ENCODE data around the gene ZFP92.

The ZFP92 gene

DNA sequence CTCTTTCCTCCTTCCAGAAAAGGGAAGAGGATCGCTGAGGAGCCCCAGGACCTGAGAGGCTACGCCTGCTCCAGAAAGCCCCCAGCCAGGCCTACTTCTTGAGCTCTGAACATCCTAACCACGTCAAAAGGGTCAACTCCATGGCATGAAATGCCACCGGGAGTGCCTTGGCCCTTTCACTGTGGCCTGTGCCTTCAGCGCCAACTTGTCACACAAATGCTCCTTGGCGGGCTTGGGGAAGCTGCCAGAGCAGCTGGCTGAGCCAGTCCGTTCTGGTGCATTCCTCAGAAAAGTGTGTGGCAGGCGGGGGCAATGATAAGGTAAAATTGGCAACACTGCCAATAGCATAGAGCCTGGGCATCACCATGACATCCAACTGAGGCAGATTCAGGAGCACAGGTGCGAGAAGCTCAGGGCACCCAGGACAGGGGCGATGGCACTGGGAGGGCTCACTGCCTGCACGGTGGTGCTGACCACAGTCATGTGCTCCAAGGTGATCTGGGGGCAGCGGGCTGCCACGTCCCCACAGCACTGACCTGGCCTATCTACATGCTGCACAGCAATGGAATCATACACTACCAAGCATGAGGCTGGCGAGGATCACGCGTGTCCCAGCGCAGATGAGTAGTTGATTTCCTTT lies 46.7 kb downstream of the ZFP92 start:
- no peak for DNase-seq

DNA sequence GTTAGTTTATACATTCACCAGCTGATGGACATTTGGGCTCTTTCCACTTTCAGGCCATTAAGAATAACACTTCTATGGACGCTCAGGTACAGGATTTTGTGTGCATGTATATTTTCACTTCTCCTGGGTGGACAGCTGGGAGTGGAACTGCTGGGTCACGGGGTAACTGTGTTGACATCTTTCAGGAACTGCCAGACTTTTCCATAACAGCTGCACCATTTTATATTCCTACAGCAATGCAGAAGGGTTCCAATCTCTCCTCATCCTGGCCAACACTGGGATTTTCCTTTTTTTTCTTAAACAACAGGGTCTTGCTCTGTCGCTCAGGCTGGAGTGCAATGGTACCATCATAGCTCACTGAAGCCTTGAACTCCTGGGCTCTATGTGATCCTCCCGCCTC lies 47.2 kb downstream of the ZFP92 start:
- no peak for DNase-seq

DNA sequence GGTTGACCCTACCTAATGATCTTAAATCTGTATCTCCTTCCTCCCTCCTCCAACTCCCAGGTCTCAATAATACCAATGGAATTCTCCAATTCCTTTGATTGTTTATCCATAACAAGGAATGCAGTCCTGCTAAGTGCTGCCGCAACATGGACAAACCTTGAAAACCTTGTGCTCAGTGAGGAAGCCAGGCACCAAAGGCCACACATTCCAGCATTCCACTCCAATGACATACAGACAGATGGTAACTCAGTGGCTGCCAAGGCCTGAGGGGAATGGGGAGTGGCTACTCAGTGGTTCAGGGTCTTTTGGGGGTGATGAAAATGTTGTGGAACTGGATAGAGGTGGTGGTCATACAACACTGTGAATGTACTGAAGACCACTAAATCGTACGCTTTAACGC lies 48.7 kb downstream of the ZFP92 start:
- no peak for DNase-seq

DNA sequence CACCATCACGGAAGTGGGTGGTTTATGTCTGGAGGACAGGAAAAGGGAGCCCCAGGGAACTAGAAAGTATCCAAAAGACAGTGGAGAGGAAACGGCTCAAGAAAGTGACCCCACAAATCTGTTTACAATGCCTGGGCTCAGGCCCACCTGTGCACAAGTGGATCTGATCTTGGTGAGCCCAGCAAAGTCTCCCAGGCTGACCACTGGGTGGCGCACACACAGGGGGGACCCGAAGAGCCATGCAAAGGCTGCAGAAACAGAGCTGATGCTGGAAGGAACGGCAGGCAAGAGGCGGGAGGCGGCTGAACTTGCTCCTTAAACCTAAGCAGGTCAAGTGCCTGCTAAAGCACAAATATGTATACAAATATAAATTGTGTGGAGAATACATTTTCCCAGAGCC lies 49.6 kb downstream of the ZFP92 start:
- DNase-seq, result no peak
